HG03432 (cell line): ENCODE results near the gene NABP1.
A peak's percentile ranks its signal among the peaks of the same experiment; 100 is the strongest.

Experiments
- ATAC-seq: cut with Tn5 transposase; IDR thresholded peaks from one replicate; pipeline ENCODE4 v1.9.1; 2021; ENCODE audit warnings: mild to moderate bottlenecking, moderate library complexity; ENCODE audit not compliant: unreplicated experiment

The NABP1 gene

DNA sequence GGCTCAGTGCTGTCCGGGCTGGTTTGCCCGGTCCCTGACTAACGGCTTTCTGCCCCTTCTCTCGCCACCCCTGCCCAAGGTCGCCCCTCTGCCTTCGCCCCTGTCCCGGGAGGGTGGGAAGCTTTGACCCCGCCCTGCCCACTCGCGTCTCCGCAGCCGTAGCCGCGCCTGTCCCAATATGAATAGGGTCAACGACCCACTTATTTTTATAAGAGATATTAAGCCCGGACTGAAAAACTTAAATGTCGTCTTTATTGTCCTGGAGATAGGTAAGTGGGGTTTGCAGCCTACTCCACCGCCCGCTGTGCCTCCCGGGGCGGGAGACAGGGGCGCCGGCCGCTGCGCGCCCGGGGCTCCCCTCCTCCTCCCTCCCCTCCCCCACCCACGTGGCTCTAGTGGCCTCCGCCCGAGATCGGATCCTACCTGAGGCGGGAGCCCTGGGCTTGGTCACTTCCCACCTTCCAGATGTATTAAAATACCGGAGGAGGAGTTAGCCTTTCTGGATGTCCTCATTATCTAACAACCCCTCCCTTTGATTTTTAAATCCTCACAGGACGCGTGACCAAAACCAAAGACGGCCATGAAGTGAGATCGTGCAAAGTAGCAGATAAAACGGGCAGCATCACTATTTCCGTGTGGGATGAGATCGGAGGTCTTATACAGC, 633 bp downstream of the NABP1 start:
- peak; percentile 15 for ATAC-seq

DNA sequence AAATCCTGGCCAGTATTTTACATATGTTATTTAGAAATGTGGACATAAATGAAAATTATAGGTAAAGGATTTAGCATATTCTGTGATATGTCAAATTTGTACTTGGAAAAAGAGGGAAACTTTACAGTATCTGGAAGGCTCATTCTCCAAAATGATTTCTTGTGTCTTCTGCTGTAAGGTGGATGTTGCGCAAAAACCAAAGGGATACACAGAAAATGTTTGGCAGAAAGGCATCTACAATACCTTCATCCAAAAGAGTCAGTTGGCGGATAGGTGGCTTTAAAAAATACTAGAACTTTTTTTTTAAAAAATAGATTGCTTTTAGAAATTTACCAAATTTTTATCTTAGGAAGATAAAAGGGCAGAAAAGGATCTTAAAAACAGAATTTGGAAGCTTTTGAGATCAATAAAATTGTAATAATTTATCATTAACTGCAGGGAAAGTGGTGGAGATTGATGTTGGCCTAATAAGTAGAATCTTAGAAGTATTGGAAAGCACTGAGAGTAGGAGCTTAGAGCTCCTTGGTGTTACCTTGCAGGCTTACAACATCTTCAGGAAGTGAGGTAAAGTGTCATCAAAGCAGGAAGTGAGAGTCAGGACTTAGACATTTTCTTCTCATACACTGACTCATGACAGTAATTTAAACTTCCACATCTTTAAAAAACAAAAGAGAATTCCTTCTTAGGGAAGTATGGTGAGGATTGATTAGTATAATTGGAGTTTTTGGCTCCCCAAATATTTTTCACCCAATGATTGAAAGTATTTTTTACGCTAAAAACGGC, 2.1 kb downstream of the NABP1 start:
- peak; percentile 24 for ATAC-seq

DNA sequence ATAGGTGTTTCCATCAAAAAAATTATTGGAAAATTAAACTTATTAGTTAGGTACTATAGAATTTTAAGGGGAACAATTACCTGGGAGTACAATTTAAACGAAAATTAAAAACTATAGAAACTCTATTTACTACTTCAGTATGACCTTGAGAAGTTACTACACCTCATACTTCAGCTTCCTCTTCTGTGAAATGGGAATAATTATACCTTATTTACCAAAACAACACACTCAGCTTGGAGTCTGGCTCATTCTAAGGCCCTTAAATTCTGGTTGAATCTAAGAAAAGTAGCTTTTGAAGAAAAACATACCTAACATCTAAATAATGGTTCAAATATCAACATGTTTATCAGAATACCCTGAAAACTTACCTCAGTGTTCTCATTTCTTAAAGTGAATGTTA, 2.7 kb downstream of the NABP1 start:
- no peak for ATAC-seq

DNA sequence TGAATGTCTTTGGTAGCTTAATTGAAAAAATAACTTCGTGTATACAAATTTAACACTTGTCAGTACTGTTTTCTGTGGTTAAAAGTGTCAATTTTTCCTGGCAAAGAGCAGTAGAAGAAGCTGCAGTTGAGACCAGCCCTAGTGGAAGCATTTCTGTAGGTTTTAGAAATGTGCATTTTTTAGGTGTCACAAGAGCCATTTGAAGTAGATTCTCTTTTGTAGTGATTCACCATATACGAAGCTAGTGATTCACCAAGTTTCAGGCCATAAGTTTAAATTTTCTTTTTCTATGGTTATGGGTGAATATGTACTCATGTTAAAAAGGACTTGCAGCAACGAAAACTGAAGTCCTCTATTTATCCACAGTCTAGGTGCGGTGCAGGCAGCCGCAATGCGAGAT, 4.2 kb downstream of the NABP1 start:
- no peak for ATAC-seq

DNA sequence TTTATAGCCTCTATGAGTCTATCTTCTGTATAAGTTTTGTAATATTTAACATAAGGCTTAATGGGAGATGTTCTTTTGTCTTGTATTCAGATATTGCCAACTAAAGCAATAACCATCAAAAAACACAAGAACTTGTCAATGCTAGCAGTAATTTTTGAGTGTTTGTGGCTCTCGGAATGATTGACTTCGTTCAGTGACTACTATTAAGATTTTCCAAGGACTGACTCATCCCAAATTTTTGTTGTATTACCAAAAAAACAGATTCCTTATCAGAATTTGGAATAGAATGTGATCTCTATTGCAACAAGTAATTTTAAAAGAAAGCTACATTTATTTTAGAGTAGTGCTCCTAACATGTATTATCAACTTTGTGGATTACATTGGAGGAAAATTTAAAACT, 8.1 kb downstream of the NABP1 start:
- ATAC-seq = no peak

DNA sequence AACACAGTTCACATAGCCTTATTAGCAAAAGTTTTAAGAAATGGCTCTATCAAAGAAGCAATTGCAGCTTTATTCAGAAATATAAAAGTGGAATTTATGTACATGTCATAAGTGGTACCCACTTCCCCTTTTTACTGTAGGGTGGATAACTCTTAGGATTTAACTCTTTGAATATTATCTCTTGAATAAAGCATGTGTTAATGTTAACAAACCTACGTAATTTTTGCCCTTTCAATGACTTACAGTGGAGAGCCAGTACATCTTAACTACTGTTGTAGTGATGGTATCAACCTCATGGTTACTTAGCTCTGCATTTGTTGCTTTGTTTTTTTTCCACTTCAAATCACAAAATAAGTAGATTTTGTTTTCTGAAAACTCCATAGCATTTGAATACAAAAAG, 8.8 kb downstream of the NABP1 start:
- no peak for ATAC-seq

DNA sequence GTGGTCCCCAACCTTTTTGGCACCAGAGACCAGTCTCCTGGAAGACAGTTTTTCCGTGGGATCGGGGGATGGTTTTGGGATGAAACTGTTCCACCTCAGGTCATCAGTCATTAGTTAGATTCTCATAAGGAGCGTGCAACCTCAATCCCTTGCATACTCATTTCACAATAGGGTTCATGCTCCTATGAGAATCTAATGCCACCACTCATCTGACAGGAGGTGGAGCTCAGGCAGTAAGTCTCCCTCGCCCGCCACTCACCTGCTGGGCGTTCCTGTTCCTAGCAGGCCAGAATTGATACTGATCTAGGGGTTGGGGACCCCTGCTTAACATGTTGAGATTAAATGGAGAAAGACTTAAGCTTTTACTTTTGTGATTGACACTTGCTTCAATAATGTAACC, 9.9 kb downstream of the NABP1 start:
- ATAC-seq = no peak

DNA sequence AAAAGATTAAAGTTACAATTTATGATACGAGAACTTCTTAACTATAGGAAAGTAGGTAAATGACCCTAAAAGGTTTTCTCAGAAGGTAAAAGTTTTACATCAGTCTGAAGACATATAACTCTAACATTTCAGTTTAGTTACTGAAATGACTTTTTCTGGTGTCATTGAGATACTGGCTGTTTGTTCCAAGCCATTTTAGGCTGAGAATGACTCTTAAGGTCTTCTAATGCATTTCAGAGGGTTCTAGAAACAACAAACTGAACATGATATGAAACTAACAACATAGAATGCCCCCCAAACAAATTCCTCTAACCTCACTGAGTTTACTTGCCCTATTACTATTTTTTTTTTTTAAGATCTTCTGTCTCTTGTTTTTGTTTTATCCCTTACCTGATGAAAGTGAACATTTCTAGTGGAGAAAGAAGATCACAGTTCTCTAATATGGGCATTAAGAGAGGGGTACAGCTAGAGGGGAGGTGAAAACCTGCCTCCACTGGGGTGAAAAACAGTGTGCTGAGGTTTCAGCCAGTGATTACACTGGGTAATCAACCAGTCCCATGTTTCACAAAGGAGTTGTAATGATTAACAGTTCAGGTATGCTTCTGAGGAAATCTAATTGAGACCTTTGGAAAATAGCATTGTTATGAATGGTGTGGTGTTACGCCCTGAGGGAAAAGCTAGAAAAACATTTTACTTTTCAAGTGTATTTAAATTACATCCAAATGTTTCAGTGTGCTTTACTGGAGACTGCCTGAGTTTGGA, 11.2 kb downstream of the NABP1 start:
- ATAC-seq = no peak

DNA sequence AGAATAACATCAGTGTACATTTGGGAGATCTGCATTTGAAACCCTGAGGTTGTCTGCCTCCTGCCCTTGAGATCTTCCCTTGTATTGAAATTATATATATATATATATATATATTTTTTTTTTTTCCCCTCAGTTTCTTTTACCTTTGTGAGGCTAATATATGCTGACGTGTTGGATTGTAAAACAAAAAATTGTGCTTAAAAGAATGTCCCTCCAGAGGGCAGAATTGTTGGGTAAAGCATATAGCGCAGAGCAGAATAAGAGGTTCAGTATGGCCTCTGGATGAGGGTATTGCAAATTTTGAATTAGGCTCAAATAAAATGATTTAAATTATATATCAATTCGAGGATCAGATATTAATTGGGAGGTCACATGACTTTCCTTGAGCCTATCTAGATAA, 12.4 kb downstream of the NABP1 start:
- no peak for ATAC-seq

DNA sequence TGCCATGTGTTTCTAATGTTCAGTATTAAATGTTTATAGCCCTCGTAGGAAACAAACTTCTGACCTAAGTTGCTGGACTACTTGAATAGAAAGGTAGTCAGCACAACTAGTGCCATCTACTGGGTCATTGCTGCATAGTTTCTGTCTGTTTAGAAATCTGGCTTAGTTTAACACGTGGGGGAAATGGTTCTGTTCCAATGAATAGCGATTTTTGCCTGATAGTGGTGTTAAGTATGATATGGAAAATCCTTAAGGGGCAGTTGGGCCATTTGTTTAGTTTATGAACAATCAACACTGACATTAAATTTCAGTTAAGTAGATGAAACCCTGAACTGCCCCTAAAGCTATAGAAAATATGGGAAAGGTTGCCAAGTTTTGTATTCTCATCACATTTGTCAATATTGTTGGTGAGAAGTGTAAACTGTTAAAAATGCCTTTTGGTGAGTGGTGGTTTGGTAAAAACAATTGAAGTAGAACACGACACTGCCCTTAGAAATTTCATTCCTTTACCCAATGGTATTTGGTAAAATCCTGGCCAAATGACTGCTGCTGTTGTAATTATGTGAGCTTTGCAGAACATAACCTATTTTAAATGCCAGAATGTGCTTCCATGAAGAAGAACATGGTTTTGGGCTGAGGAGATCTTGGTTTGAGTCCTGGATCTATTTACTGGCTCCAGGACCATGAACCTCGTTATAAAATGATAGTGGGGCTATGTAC, 13.2 kb downstream of the NABP1 start:
- peak; percentile 77 for ATAC-seq

DNA sequence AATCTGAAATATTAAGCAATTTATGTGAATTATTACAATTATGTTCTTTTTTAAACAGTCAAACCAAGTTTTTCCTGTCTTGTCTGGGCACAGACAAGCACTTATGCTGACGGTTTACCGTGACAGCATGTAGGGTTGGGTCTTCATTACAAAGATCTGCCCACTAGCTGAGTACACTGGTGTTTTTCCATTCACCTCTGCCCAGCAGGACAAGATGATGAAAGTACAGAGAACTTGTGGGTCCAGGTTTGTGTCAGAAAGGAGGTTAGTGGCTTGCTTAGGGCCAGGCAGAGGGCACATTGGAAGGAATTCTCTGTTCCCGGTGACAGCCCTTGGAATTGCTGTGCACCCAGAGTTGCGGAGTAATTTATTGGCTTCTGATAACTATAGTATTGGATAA, 14.0 kb downstream of the NABP1 start:
- no peak for ATAC-seq

DNA sequence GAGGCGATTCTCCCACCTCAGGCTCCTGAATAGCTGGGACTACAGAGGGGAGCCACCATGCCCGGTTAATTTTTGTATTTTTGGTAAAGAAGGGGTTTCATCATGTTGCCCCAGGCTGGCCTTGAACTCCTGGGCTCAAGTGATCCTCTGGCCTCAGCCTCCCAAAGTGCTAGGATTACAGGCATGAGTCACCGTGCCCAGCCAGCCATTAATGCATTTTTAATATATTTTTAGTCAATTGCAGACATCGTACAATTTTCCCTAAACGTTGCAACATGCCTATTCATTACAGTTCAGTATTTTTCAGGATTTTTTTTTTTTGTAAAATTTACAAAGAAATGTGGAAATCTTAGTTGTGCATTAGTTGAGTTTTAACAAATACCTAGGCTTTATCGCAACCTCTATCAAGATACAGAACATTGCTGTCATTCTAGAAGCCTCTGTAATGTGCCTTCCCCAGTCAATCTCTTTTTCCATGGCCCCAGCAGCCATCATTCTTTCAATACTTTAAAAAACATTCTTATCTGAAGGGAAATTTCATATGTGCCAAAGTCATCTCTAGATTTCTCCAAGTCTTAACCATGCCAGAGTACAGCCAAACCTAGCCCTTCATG, 14.7 kb downstream of the NABP1 start:
- no peak for ATAC-seq

DNA sequence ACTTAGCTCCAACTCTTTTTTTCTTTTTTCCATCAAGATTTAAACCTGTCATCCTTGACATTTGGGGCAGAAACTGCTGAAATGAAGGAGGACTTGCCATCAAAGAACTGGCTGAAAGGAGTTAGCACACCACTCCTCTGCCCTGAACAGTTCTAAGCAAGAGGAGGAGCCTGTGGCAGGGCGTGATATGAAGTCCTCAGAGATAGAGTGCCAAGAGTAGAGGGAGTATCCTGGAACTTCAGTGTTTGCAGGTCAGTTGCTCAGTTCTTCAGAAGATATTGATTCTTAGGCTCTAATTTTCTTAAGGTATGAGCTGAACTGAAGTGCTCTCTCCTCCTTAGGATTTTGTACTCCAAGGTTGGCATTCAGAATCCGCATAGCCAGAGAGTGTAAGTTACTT, 15.2 kb downstream of the NABP1 start:
- no peak for ATAC-seq

DNA sequence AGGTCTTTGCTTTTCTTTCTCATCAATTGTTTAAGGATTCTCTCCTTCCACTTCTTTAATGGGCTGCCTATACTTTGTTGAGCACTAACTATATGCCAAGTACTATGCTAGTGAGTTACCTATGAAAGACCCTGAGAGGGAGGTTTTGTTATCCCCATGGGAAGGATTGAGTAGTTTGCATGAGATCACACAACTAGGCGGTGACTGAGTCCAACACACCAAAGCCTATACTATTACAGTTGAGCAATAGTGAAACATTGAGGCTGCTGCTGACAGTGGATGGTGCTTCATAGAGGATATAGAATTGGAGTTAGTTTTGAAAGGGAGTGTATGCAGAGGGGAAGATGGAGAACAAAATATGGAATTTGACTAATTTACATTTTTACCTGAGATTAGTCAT, 15.8 kb downstream of the NABP1 start:
- ATAC-seq = peak; percentile 59

DNA sequence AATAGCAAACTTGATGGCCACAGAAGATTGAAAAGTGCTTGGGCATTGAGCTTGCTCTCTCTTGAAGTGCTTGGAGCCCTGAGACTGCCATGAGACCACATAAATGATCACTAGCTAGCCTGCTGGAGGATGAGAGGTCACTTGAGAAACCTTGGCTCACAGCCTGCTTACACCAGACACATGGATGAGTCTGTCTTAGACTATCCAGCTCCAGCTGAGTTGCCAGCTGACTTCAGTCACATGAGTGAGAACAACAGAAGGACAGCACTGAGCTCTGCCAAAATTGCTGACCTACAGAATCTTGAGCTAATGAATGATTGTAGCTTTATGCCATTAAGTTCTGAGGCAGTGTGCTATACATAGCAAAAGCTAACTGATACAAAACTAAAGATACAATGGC, 18.1 kb downstream of the NABP1 start:
- ATAC-seq = no peak

DNA sequence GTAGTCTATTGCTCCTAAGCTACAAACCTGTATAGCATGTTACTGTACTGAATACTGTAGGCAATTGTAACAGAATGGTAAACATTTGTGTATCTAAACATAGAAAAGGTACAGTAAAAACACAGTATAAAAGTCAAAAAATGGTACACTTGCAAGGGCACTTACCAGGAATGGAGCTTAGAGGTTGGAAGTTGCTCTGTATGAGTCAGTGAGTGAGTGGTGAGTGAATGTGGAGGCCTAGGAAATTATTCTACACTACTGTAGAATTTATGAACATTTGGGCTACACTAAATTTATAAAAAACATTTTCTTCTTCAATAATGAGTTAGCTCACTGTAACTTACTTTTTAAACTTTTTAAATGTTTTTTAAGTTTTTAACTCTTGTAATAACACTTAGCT, 19.0 kb downstream of the NABP1 start:
- no peak for ATAC-seq

DNA sequence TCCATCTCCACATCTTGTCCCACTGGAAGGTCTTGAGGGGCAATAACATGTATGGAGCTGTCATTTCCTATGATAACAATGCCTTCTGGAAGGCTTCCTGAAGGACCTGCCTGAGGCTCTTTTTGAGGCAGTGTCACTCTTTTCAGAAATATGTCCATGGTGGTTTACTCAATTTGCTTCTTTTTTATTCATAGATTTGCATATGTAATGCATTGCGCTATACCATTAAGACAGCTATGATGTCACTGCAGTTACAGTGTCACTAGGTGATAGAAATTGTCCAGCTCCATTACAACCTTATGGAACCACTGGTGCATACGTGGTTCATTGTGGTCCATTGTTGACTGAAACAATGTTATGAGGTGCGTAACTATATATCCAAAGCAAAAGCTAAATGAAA, 19.9 kb downstream of the NABP1 start:
- no peak for ATAC-seq

DNA sequence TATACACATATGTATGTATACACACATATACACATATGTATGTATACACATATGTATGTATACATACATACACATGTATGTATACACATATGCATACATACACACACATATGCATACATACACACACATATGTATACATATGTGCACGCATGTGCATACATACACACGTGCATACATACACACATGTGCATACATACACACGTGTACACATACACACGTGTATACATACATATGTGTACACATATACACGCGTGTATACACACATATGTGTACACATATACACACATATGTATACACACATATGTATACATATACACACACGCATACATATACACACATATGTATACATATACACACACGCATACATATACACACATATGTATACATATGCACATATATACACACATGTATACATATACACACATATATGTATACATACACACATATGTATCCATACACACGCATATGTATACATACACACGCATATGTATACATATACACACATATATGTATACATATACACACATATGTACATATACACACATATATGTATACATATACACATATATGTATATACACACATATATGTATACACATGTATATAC, 21.5 kb downstream of the NABP1 start:
- no peak for ATAC-seq

DNA sequence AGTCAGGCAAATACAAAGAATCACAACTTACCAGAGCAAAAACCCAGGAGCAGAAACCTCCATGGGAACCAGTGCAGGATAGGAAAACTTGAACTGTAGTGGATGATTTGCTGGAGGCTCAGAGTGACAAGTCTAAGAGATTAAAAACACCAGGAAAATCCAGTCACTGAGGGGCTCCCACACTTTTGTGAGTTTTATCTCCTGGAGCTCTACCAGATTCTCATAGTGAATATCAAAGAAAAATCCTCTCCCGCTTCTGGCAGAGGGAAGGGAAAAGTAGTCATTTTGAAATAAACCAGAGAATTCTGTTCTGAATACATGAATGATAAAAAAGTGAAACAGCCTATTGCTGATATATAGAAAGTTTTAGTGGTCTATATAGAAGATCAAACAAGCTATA, 23.1 kb downstream of the NABP1 start:
- no peak for ATAC-seq

DNA sequence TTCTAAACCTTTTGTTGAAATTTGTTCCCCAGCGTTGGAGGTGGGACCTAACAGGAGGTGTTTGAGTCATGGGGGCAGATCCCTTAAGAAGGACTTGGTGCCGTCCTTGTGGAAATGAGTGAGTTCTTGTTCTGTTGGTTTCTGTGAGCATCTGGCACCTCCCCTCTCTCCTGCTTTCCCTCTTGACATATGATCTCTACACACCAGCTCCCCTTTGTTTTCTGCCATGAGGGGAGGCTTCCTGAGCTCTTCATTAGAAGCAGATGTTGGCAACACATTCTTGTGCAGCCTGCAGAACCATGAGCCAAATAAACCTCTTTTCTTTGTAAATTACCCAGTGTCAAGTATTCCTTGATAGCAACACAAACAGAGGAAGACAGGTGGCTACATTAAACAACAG, 23.8 kb downstream of the NABP1 start:
- ATAC-seq = no peak
